Left ventricle myocardium inferior (tissue), 1 donor: ENCODE measurements around the gene CDON. TPM values are rescaled to one million over a fixed set of nuclear protein-coding genes. Genes with fewer than 3 reads are reported as not detected.
A peak's percentile ranks its signal among the peaks of the same experiment; 100 is the strongest.

Experiments used
- DNase-seq: peaks from one replicate; pipeline ENCODE4 v3.0.0-alpha.2; 2020
- H3K27ac ChIP-seq: fragments of 200-600 bp; replicated peaks from 2 replicates; pipeline ENCODE4 v1.8.0; 2021
- H3K27me3 ChIP-seq: fragments of 200-600 bp; 2 replicates; pipeline ENCODE4 v1.8.0; 2021; ENCODE audit warnings: low read depth
- H3K36me3 ChIP-seq: fragments of 200-600 bp; 2 replicates; pipeline ENCODE4 v1.8.0; 2021
- H3K4me1 ChIP-seq: fragments of 200-600 bp; 2 replicates; pipeline ENCODE4 v1.8.0; 2021
- H3K4me3 ChIP-seq: fragments of 200-600 bp; 2 replicates; pipeline ENCODE4 v1.8.0; 2021; ENCODE audit warnings: mild to moderate bottlenecking, moderate library complexity
- H3K9me3 ChIP-seq: fragments of 200-600 bp; replicated peaks from 2 replicates; pipeline ENCODE4 v1.8.0; 2021
- intact Hi-C: fragments of 100-400 bp; cut with micrococcal nuclease; formaldehyde crosslinking; loops from one replicate; pipeline ENCODE4 v1.11.0; 2022
- total RNA-seq: library from RNA; stranded (reverse); fragmentation: NEBNext Ultra II Directional; extraction: Animal tissue kit (Norgen Biotek cat#: 25700); gene quantifications from one replicate; pipeline ENCODE4 v1.2.1, GENCODE V29; 2021
- TF ChIP-seq, protein P1 (sequence below): fragments of 200-600 bp; IDR thresholded peaks from 2 replicates; pipeline ENCODE4 v1.8.0; 2021; ENCODE audit warnings: antibody characterized with exemption, mild to moderate bottlenecking, borderline replicate concordance
- donor health status: DM: no; HTN: yes; CAD: no; lungs with severe emphysema.

CDON gene
- total RNA-seq, 1 donor from 2014 or later = 9.9 TPM

DNA sequence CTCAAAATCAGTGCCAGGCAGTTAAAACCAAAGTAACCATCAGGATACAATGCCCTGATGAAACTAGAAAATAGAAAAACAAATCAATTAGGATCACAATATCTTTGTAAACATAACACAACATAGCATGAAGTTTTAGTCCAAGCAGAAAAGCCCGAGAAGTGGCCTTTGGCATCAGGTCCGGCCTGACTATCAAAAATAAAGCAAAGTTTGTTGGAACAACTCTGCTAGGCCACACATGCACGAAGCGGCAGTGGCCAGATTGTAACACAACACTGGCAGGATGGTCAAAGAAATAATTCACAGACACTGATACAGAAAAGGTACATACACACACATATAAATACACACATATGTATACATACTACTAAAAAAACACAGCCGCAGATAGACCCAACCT lies 26.9 kb downstream of the CDON start:
- no peak overlapping the region for H3K4me3 ChIP-seq
- no peaks in the 10 kb centered on the region for H3K36me3 ChIP-seq
- no peak for DNase-seq
- no peak overlapping the region for H3K27ac ChIP-seq
- H3K4me1 ChIP-seq = peaks cover 15% of the 10 kb centered on the region
- H3K9me3 ChIP-seq = no peaks in the 10 kb centered on the region
- intact Hi-C loops = no loop called here
- no peaks in the 10 kb centered on the region for H3K27me3 ChIP-seq
- TF ChIP-seq, protein P1, sequence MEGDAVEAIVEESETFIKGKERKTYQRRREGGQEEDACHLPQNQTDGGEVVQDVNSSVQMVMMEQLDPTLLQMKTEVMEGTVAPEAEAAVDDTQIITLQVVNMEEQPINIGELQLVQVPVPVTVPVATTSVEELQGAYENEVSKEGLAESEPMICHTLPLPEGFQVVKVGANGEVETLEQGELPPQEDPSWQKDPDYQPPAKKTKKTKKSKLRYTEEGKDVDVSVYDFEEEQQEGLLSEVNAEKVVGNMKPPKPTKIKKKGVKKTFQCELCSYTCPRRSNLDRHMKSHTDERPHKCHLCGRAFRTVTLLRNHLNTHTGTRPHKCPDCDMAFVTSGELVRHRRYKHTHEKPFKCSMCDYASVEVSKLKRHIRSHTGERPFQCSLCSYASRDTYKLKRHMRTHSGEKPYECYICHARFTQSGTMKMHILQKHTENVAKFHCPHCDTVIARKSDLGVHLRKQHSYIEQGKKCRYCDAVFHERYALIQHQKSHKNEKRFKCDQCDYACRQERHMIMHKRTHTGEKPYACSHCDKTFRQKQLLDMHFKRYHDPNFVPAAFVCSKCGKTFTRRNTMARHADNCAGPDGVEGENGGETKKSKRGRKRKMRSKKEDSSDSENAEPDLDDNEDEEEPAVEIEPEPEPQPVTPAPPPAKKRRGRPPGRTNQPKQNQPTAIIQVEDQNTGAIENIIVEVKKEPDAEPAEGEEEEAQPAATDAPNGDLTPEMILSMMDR = no peak

DNA sequence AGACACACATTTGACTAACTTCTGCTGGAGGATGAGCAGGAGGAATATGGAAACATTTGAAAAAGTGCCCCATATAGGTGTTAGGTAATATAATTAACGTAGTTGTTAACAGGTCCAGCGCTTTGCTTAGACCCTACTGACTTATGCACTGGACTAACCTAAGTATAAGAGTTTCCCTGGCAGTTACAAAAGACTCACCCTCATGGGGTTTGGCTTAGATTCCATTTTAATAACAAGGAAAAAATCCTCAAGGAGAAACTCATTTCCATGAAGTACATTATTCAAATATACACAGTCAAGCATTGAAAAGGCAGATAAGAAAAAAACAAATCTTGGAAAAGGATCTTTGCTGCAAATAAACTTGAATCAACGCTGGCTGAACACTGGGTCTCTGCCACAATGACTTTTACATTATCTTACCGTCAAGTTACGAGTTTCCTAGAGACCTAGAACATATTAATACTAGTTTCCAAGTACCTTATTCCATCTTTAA lies 27.7 kb downstream of the CDON start:
- Histone ChIP-seq H3K27ac (no peak overlapping the region), H3K9me3 (no peaks in the 10 kb centered on the region), H3K27me3 (no peaks in the 10 kb centered on the region), H3K36me3 (no peaks in the 10 kb centered on the region), H3K4me3 (no peak overlapping the region), H3K4me1 (peaks cover 15% of the 10 kb centered on the region)
- TF ChIP-seq, protein P1 = no peak
- DNase-seq = no peak
- intact Hi-C loops = no loop called here

DNA sequence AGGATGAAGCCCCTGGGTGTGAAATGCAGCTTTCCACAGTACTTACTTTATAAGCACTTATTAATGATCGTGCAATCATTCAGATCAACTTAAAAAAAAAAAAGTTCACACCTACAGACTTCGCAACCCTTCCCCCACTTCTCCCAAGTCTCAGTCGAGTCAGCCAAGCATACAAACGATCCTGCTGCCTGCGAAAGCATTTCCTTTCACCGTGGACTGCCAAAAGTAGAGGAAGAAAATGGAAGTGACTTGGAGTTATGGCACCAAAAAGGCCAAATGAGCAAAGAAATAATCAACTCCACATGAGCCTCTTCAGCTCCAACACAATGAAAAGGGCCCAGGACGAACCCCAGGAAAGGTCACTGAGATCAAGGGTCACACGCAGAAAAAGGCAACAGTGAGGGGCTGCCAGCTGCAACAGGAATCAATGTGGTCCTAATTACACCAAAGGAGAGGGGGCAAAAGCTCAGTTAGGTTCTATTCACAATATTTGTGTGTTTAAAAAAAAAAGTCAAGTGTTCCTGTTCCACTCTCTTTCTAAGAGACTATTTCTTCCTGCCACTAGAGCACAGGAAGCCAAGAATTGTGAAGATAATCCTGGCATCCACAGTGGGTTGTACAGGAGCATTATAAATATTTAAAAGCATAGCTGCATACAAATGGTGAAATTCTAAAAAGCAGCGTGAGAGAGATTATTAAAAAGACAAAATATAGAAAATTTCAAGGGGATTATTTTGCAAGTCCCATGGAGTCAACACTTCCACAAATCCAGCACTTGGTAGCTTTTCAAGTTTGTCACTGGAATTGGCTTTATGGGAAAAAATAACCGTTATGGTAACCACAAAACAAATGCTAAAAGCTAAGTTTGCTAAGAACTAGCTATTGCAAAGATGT lies 28.4 kb downstream of the CDON start:
- TF ChIP-seq, protein P1 = no peak
- Histone ChIP-seq H3K27me3 (no peaks in the 10 kb centered on the region), H3K4me1 (peaks cover 15% of the 10 kb centered on the region), H3K4me3 (no peak overlapping the region), H3K9me3 (no peaks in the 10 kb centered on the region), H3K27ac (peak overlapping the region; percentile 27), H3K36me3 (no peaks in the 10 kb centered on the region)
- no peak for DNase-seq
- intact Hi-C loops = no loop called here

DNA sequence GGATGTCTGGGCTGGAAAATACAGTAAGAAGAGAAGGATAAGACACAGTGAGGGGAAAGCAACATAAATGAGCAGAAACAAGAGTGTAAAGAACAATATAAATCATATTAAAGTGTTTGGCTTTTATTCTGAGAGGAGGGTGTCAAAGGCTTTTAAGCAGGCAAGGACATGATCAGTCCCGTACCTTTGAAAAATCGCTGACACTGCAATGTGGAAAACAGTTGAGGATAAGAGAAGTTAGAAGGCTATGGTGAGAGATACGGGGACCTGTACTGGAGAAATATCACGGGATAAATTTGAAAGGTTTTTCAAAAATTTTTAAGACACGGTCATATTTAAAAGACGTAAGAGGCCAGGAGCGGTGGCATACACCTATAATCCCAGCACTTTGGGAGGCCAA lies 30.3 kb downstream of the CDON start:
- no peak overlapping the region for H3K4me3 ChIP-seq
- H3K4me1 ChIP-seq = peaks cover 18% of the 10 kb centered on the region
- no peaks in the 10 kb centered on the region for H3K9me3 ChIP-seq
- no peak overlapping the region for H3K27ac ChIP-seq
- DNase-seq = no peak
- H3K27me3 ChIP-seq = no peaks in the 10 kb centered on the region
- intact Hi-C loops = no loop called here
- TF ChIP-seq, protein P1 = no peak
- no peaks in the 10 kb centered on the region for H3K36me3 ChIP-seq

DNA sequence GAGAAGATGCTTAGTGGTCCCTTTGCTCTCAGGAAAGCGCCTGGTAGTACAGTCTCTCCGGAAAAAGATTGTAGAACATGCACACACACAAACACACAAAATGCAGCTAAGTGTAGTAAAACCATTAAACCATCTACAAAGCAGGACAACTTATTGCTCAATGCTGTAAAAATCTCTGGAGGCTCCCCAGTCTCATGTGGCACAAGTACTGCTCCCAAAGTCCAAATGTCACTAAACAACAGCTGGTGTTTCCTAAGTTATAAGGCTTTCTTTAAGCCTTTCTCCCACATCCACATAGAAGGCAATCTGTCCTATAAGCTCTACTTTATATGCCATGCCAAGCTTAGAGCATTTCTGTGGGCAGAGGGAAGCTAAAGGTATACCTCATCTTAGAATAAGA lies 32.9 kb downstream of the CDON start:
- peak overlapping the region; percentile 61 for H3K27ac ChIP-seq
- H3K4me1 ChIP-seq = peaks cover 24% of the 10 kb centered on the region
- TF ChIP-seq, protein P1 = no peak
- intact Hi-C loops = no loop called here
- H3K4me3 ChIP-seq = no peak overlapping the region
- DNase-seq = no peak
- H3K36me3 ChIP-seq = no peaks in the 10 kb centered on the region
- no peaks in the 10 kb centered on the region for H3K27me3 ChIP-seq
- no peaks in the 10 kb centered on the region for H3K9me3 ChIP-seq
